PFSK-1 (cell line): ENCODE measurements around the gene PRDM11.

Experiments used
- FOXP2 ChIP-seq: optimal IDR thresholded peaks from 2 replicates; pipeline ENCODE3; 2011; ENCODE audit warnings: borderline replicate concordance, control low read depth, inconsistent platforms; ENCODE audit not compliant: insufficient read depth; ENCODE audit errors: extremely low read length, extremely low read depth
- POLR2AphosphoS5 ChIP-seq: IDR thresholded peaks from 2 replicates; pipeline ENCODE4 v1.6.1; 2012; ENCODE audit warnings: low read depth, mild to moderate bottlenecking, control low read depth, low read length, moderate library complexity
- REST ChIP-seq, 2 experiments: IDR thresholded peaks; 2 replicates each; pipeline versions ENCODE4 v1.6.1 to v1.8.0; 2011 to 2012; ENCODE audit warnings: low read depth in 2 of 2, low read length in 2 of 2, control low read depth in 1 of 2, inconsistent platforms in 1 of 2, mild to moderate bottlenecking in 1 of 2, moderate library complexity in 1 of 2; ENCODE audit not compliant: insufficient read depth in 1 of 2
- SIN3A ChIP-seq: IDR thresholded peaks from 2 replicates; pipeline ENCODE4 v1.6.1; 2012; ENCODE audit warnings: mild to moderate bottlenecking, low read length, moderate library complexity, borderline replicate concordance; ENCODE audit not compliant: insufficient read depth
- TAF1 ChIP-seq: IDR thresholded peaks from 2 replicates; pipeline ENCODE4 v1.6.1; 2012; ENCODE audit warnings: low read length, control low read depth, borderline replicate concordance; ENCODE audit not compliant: insufficient read depth

The PRDM11 gene

GRCh38 chr11:45225961-45226871 is 79.8 kb downstream of the PRDM11 start:
- no peak for TF ChIP-seq TAF1
- no peak for TF ChIP-seq FOXP2
- no peak for TF ChIP-seq SIN3A
- no peak for TF ChIP-seq REST (IDR thresholded peaks at IDR 0.05; ENCODE audit: insufficient read depth in 1 of 2, low read depth in 2 of 2, low read length in 2 of 2)
- no peak for TF ChIP-seq POLR2AphosphoS5

- no peak for TF ChIP-seq FOXP2
- TF ChIP-seq TAF1 = no peak
- TF ChIP-seq SIN3A = no peak
- TF ChIP-seq POLR2AphosphoS5 = no peak
- no peak for TF ChIP-seq REST (IDR thresholded peaks at IDR 0.05; ENCODE audit: insufficient read depth in 1 of 2, low read depth in 2 of 2, low read length in 2 of 2)
These were observed 80.5 kb downstream of the PRDM11 start for GRCh38 chr11:45226901-45227300.

GRCh38 chr11:45227836-45228235 is 81.4 kb downstream of the PRDM11 start:
- no peak for TF ChIP-seq POLR2AphosphoS5
- no peak for TF ChIP-seq TAF1

- TF ChIP-seq FOXP2 (no peak), TAF1 (no peak), REST (IDR thresholded peaks at IDR 0.05; ENCODE audit: insufficient read depth in 1 of 2, low read depth in 2 of 2, low read length in 2 of 2) (no peak), POLR2AphosphoS5 (no peak)
These were observed 83.1 kb downstream of the PRDM11 start for GRCh38 chr11:45229401-45230020.

GRCh38 chr11:45232341-45233080 is 86.1 kb downstream of the PRDM11 start:
- TF ChIP-seq FOXP2 (no peak), TAF1 (no peak), POLR2AphosphoS5 (no peak), SIN3A (no peak), REST (IDR thresholded peaks at IDR 0.05; ENCODE audit: insufficient read depth in 1 of 2, low read depth in 2 of 2, low read length in 2 of 2) (no peak)
